ENCODE results near the gene TMEM263. TPM values are rescaled to one million over a fixed set of nuclear protein-coding genes. Genes with fewer than 3 reads are reported as not detected.

The TMEM263 gene
- total and polyA plus RNA-seq, 2 of the 13 experiments (the other 11 are each of a cell fraction or from before 2014, with no cell fraction given), result 25.9 to 58.6 TPM

DNA sequence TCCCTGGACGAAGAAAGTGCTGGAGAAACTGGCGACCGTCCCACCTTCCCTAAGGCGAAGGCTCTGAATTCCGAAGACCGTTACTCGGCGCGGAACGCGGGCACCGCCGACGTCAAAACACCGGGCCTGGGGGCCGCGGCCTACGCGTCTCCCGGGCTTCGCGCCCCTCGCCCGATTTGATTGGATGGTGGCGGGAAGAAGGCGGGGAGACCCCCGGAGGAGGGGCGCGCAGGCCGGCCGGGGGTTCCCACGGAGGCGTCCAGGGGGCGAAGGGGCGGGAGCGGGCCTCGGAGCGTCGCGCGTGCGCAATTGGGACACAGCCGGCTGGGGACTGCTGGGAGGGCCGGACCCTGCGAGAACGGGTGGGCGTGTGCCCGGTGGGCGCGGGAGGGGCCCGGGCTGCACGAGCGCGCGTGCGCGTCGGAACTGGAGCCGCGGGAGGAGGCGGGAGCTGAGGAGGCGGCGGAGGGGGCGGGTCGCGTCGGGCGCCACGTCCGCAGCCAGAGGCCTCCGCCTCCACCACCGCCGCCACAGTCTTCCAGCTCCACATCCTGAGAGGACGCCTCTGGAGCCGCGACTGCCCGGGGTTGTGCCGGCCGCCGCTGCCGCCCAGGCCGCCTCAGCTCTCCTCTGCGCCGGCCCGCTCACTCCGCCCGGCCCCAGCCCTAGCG is at the start of gene TMEM263 (continued):
- TF ChIP-seq, protein P1, sequence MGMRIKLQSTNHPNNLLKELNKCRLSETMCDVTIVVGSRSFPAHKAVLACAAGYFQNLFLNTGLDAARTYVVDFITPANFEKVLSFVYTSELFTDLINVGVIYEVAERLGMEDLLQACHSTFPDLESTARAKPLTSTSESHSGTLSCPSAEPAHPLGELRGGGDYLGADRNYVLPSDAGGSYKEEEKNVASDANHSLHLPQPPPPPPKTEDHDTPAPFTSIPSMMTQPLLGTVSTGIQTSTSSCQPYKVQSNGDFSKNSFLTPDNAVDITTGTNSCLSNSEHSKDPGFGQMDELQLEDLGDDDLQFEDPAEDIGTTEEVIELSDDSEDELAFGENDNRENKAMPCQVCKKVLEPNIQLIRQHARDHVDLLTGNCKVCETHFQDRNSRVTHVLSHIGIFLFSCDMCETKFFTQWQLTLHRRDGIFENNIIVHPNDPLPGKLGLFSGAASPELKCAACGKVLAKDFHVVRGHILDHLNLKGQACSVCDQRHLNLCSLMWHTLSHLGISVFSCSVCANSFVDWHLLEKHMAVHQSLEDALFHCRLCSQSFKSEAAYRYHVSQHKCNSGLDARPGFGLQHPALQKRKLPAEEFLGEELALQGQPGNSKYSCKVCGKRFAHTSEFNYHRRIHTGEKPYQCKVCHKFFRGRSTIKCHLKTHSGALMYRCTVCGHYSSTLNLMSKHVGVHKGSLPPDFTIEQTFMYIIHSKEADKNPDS (CRISPR knock-in tag; IDR thresholded peaks at IDR 0.05), result peak; percentile 66; the same call in 1 of the 2 replicates
- TF ChIP-seq ZNF33B (CRISPR knock-in tag; IDR thresholded peaks at IDR 0.05) (no peak; the same call in 1 of the 2 replicates), ZNF337 (CRISPR knock-in tag; IDR thresholded peaks at IDR 0.05; ENCODE audit: borderline replicate concordance, low read depth) (no peak), TFDP2 (CRISPR knock-in tag; IDR thresholded peaks at IDR 0.05) (peak; percentile 95), CREM (IDR thresholded peaks at IDR 0.05) (0 out of 2 replicates have a peak, but pooled peaks have one; percentile 42), CREM (CRISPR knock-in tag; IDR thresholded peaks at IDR 0.05) (no peak), ZFP82 (CRISPR knock-in tag; IDR thresholded peaks at IDR 0.05; ENCODE audit: borderline replicate concordance) (peak; percentile 91), TFAP4 (IDR thresholded peaks at IDR 0.05; ENCODE audit: borderline replicate concordance, low read depth) (0 out of 2 replicates have a peak, but pooled peaks have one; percentile 6), NFRKB (IDR thresholded peaks at IDR 0.05) (no peak), FOXP1 (IDR thresholded peaks at IDR 0.05) (no peak), FOXP1 (CRISPR knock-in tag; IDR thresholded peaks at IDR 0.05) (no peak), SOX6 (IDR thresholded peaks at IDR 0.05) (no peak), SOX6 (CRISPR knock-in tag; IDR thresholded peaks at IDR 0.05) (peak; percentile 14; the same call in 1 of the 2 replicates), MTF1 (CRISPR knock-in tag; IDR thresholded peaks at IDR 0.05) (peak; percentile 74; the same call in 1 of the 2 replicates), ATF7 (IDR thresholded peaks at IDR 0.05) (no peak), ATF7 (CRISPR knock-in tag; IDR thresholded peaks at IDR 0.05) (0 out of 2 replicates have a peak, but pooled peaks have one; percentile 14), RFX5 (IDR thresholded peaks at IDR 0.05; ENCODE audit: low read depth, low read length) (no peak), MEIS1 (CRISPR knock-in tag; IDR thresholded peaks at IDR 0.05; ENCODE audit: borderline replicate concordance) (peak; percentile 54; the same call in 1 of the 2 replicates)
- TF ChIP-seq, protein P2, sequence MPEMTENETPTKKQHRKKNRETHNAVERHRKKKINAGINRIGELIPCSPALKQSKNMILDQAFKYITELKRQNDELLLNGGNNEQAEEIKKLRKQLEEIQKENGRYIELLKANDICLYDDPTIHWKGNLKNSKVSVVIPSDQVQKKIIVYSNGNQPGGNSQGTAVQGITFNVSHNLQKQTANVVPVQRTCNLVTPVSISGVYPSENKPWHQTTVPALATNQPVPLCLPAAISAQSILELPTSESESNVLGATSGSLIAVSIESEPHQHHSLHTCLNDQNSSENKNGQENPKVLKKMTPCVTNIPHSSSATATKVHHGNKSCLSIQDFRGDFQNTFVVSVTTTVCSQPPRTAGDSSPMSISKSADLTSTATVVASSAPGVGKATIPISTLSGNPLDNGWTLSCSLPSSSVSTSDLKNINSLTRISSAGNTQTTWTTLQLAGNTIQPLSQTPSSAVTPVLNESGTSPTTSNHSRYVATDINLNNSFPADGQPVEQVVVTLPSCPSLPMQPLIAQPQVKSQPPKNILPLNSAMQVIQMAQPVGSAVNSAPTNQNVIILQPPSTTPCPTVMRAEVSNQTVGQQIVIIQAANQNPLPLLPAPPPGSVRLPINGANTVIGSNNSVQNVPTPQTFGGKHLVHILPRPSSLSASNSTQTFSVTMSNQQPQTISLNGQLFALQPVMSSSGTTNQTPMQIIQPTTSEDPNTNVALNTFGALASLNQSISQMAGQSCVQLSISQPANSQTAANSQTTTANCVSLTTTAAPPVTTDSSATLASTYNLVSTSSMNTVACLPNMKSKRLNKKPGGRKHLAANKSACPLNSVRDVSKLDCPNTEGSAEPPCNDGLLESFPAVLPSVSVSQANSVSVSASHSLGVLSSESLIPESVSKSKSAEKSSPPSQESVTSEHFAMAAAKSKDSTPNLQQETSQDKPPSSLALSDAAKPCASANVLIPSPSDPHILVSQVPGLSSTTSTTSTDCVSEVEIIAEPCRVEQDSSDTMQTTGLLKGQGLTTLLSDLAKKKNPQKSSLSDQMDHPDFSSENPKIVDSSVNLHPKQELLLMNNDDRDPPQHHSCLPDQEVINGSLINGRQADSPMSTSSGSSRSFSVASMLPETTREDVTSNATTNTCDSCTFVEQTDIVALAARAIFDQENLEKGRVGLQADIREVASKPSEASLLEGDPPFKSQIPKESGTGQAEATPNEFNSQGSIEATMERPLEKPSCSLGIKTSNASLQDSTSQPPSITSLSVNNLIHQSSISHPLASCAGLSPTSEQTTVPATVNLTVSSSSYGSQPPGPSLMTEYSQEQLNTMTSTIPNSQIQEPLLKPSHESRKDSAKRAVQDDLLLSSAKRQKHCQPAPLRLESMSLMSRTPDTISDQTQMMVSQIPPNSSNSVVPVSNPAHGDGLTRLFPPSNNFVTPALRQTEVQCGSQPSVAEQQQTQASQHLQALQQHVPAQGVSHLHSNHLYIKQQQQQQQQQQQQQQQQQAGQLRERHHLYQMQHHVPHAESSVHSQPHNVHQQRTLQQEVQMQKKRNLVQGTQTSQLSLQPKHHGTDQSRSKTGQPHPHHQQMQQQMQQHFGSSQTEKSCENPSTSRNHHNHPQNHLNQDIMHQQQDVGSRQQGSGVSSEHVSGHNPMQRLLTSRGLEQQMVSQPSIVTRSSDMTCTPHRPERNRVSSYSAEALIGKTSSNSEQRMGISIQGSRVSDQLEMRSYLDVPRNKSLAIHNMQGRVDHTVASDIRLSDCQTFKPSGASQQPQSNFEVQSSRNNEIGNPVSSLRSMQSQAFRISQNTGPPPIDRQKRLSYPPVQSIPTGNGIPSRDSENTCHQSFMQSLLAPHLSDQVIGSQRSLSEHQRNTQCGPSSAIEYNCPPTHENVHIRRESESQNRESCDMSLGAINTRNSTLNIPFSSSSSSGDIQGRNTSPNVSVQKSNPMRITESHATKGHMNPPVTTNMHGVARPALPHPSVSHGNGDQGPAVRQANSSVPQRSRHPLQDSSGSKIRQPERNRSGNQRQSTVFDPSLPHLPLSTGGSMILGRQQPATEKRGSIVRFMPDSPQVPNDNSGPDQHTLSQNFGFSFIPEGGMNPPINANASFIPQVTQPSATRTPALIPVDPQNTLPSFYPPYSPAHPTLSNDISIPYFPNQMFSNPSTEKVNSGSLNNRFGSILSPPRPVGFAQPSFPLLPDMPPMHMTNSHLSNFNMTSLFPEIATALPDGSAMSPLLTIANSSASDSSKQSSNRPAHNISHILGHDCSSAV (CRISPR knock-in tag; IDR thresholded peaks at IDR 0.05; ENCODE audit: borderline replicate concordance), result no peak
